Cardiac muscle cell (in vitro differentiated cells and primary cell): ENCODE measurements around the gene MTREX. TPM values are rescaled to one million over a fixed set of nuclear protein-coding genes. Genes with fewer than 3 reads are reported as not detected.

ENCODE experiments used
- DNase-seq, 2 donors: peaks; one replicate each; pipeline versions ENCODE4 v3.0.0 to v3.0.0-alpha.2; 2010 to 2017; ENCODE audit warnings: low read depth in 1 of 2, low spot score in 1 of 2
- H3K27ac ChIP-seq: fragments of 200-600 bp; sonication (generic); 2 replicates; pipeline ENCODE4 v1.5.1; 2016
- H3K27me3 ChIP-seq: fragments of 200-600 bp; sonication (generic); 2 replicates; pipeline ENCODE4 v1.6.0; 2016; ENCODE audit warnings: control low read depth
- H3K36me3 ChIP-seq: fragments of 200-600 bp; sonication (generic); 2 replicates; pipeline ENCODE4 v1.5.1; 2016; ENCODE audit warnings: control low read depth
- H3K4me1 ChIP-seq: fragments of 200-600 bp; sonication (generic); 2 replicates; pipeline ENCODE4 v1.8.1; 2017; ENCODE audit warnings: low read depth, mild to moderate bottlenecking, mixed run types
- H3K4me3 ChIP-seq: fragments of 200-600 bp; sonication (generic); 2 replicates; pipeline ENCODE4 v1.5.1; 2016; ENCODE audit warnings: mild to moderate bottlenecking
- H3K9me3 ChIP-seq: fragments of 200-600 bp; sonication (generic); 2 replicates; pipeline ENCODE4 v1.5.1; 2017; ENCODE audit warnings: low read depth, mild to moderate bottlenecking, control low read depth
- polyA plus RNA-seq: library from polyadenylated mRNA; unstranded; fragments of >200 nt; fragmentation: Nextera tagmentation; extraction: Ambion mirVana; gene quantifications from 2 replicates; pipeline ENCODE4 v1.2.1, GENCODE V29; 2016
- total RNA-seq: library from RNA; depleted of rRNA; stranded (reverse); fragments of >200 nt; gene quantifications from 2 replicates; pipeline ENCODE4 v1.2.3, GENCODE V29; 2016
- TF ChIP-seq, protein P1 (sequence below): IDR thresholded peaks from 2 replicates; pipeline ENCODE4 v1.5.1; 2012; ENCODE audit warnings: low read depth, mild to moderate bottlenecking, low read length

MTREX gene
- total and polyA plus RNA-seq, 2 experiments from 2014 or later: 32.8 to 65.2 TPM

- Histone ChIP-seq H3K9me3 (no peaks in the 10 kb centered on the region), H3K36me3 (no peaks in the 10 kb centered on the region), H3K4me3 (no peak overlapping the region), H3K4me1 (peaks cover 9% of the 10 kb centered on the region), H3K27me3 (no peaks in the 10 kb centered on the region), H3K27ac (no peak overlapping the region)
- no peak for DNase-seq
- TF ChIP-seq, protein P1, sequence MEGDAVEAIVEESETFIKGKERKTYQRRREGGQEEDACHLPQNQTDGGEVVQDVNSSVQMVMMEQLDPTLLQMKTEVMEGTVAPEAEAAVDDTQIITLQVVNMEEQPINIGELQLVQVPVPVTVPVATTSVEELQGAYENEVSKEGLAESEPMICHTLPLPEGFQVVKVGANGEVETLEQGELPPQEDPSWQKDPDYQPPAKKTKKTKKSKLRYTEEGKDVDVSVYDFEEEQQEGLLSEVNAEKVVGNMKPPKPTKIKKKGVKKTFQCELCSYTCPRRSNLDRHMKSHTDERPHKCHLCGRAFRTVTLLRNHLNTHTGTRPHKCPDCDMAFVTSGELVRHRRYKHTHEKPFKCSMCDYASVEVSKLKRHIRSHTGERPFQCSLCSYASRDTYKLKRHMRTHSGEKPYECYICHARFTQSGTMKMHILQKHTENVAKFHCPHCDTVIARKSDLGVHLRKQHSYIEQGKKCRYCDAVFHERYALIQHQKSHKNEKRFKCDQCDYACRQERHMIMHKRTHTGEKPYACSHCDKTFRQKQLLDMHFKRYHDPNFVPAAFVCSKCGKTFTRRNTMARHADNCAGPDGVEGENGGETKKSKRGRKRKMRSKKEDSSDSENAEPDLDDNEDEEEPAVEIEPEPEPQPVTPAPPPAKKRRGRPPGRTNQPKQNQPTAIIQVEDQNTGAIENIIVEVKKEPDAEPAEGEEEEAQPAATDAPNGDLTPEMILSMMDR: no peak
These were observed 162.5 kb downstream of the MTREX start for GRCh38 chr5:55470282-55470681.

- H3K27ac ChIP-seq: no peak overlapping the region
- DNase-seq: no peak
- no peaks in the 10 kb centered on the region for H3K9me3 ChIP-seq
- H3K4me3 ChIP-seq: no peak overlapping the region
- TF ChIP-seq, protein P1: no peak
- no peaks in the 10 kb centered on the region for H3K27me3 ChIP-seq
- no peaks in the 10 kb centered on the region for H3K36me3 ChIP-seq
- peaks cover 9% of the 10 kb centered on the region for H3K4me1 ChIP-seq
These were observed 163.7 kb downstream of the MTREX start for GRCh38 chr5:55471468-55471867.

DNA sequence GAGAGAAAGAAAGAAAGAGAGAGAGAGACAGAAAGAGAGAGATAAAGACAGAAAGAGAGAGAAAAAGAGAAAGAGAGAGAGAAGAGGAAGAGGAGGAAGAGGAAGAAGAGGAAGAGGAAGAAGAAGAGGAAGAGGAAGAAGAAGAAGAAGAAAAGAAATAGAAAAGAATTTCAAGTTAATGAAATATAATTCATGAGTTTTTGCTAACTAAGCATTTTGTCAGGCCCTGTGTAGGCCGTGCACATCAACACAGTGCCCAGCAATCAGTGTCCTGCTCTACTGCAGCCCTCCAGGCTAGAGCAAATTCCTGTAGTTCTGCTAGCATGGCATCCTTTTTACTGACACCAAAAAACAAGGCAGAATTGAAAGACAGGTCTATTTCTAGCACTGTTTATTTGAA, 164.9 kb downstream of the MTREX start:
- H3K27ac ChIP-seq: no peak overlapping the region
- H3K36me3 ChIP-seq: no peaks in the 10 kb centered on the region

More for the DNA sequence above, 164.9 kb downstream of the MTREX start:
- Histone ChIP-seq H3K9me3 (no peaks in the 10 kb centered on the region), H3K4me1 (peaks cover 7% of the 10 kb centered on the region), H3K27me3 (no peaks in the 10 kb centered on the region), H3K4me3 (no peak overlapping the region)
- TF ChIP-seq, protein P1: no peak
- no peak for DNase-seq

Other genes starting within 250 kb of the MTREX start
- gene GZMA, start 205.3 kb upstream of the MTREX start, total RNA-seq: not detected in 2 replicates
- gene GZMA, start 205.3 kb upstream of the MTREX start, polyA plus RNA-seq: not detected in 2 replicates
- gene GPX8, start 147.8 kb upstream of the MTREX start, total RNA-seq: 44.5 and 57.1 TPM in 2 replicates
- gene GPX8, start 147.8 kb upstream of the MTREX start, polyA plus RNA-seq: 68.5 and 71.1 TPM in 2 replicates
- gene CDC20B, start 134.8 kb upstream of the MTREX start, total RNA-seq: 0.32 and 0.45 TPM in 2 replicates
- gene CDC20B, start 134.8 kb upstream of the MTREX start, polyA plus RNA-seq: 0.39 and 0.89 TPM in 2 replicates
- gene MCIDAS, start 80.7 kb upstream of the MTREX start, total RNA-seq: not detected in 2 replicates
- 0.49 TPM in 1 of 2 replicates, not detected in the other for gene MCIDAS, start 80.7 kb upstream of the MTREX start, polyA plus RNA-seq
- gene CCNO, start 74.4 kb upstream of the MTREX start, total RNA-seq: 0.14 and 0.51 TPM in 2 replicates
- gene CCNO, start 74.4 kb upstream of the MTREX start, polyA plus RNA-seq: 0.12 and 0.72 TPM in 2 replicates
- gene DHX29, start 295 bp upstream of the MTREX start, total RNA-seq: 17.2 and 20.0 TPM in 2 replicates
- 40.4 and 41.8 TPM in 2 replicates for gene DHX29, start 295 bp upstream of the MTREX start, polyA plus RNA-seq
- 48.4 and 68.4 TPM in 2 replicates for gene PLPP1, start 227.0 kb downstream of the MTREX start, total RNA-seq
- 37.5 and 50.5 TPM in 2 replicates for gene PLPP1, start 227.0 kb downstream of the MTREX start, polyA plus RNA-seq